ENCODE results near the gene FER. TPM values are rescaled to one million over a fixed set of nuclear protein-coding genes. Genes with fewer than 3 reads are reported as not detected.

Gene FER
- total RNA-seq, 1 experiment from 2014 or later = 18.0 TPM

DNA sequence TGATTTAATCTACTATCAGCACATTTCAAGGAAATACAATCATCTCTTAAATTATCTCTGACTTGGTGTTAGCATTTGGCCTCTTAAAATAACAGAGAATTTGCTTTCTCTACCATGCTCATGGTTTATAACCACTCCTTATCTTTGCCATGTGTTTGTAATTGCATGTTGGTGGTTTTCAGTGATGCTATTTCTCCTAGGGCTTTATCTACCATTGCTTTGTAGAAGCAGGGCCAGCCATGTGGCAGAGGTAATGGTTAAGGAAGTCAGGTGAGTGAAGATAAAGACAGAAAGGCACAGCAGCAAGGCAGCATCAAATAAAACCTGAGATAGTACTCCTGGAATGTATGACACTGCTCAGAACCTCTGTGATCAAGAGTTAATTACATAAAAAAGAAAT, 206.2 kb downstream of the FER start:
- Histone ChIP-seq H2BK20ac (ENCODE audit: low read depth, low read length, poor library complexity, severe bottlenecking) (no peak overlapping the region), H3K4me1 (ENCODE audit: insufficient read depth, low read length) (no peaks in the 10 kb centered on the region), H3K79me1 (ENCODE audit: insufficient read depth, low read depth, low read length, poor library complexity, severe bottlenecking) (no peaks in the 10 kb centered on the region), H2BK5ac (ENCODE audit: insufficient read length, low read length) (no peak overlapping the region), H3K4me2 (ENCODE audit: insufficient read depth, insufficient read length, low read length) (no peak overlapping the region), H2BK15ac (ENCODE audit: low read depth, low read length) (no peak overlapping the region), H3K27ac (ENCODE audit: insufficient read length, low read depth, low read length) (no peak overlapping the region), H2BK120ac (ENCODE audit: low read depth, low read length, poor library complexity, severe bottlenecking) (no peak overlapping the region), H3K23ac (ENCODE audit: insufficient read length, low read depth, low read length) (no peak overlapping the region), H3K14ac (ENCODE audit: insufficient read depth, low read length) (no peak overlapping the region), H4K8ac (replicated peaks; ENCODE audit: insufficient read length, low read depth, low read length) (no peak overlapping the region), H3K27me3 (ENCODE audit: insufficient read depth, low read length) (no peaks in the 10 kb centered on the region), H3K56ac (ENCODE audit: insufficient read length, low read depth, low read length) (no peak overlapping the region), H3T11ph (ENCODE audit: low read length) (no peak overlapping the region), H2BK12ac (ENCODE audit: insufficient read length, low read depth, low read length) (no peak overlapping the region), H3K18ac (ENCODE audit: insufficient read length, low read depth, low read length) (no peak overlapping the region), H4K20me1 (ENCODE audit: control insufficient read depth, insufficient read depth, insufficient read length) (no peaks in the 10 kb centered on the region), H2AK5ac (ENCODE audit: insufficient read length, low read length) (no peak overlapping the region), H3K23me2 (ENCODE audit: insufficient read length, low read depth, low read length, poor library complexity, severe bottlenecking) (no peaks in the 10 kb centered on the region), H3K9ac (ENCODE audit: extremely low read depth, insufficient read length, low read length) (no peak overlapping the region), H2AFZ (ENCODE audit: low read length) (no peak overlapping the region), H4K91ac (ENCODE audit: insufficient read length, low read depth, low read length) (no peak overlapping the region), H3K79me2 (ENCODE audit: insufficient read depth, low read length) (no peaks in the 10 kb centered on the region), H4K5ac (ENCODE audit: insufficient read length, low read depth, low read length) (no peak overlapping the region), H3K4ac (ENCODE audit: low read depth, low read length) (no peak overlapping the region), H3K9me3 (ENCODE audit: control insufficient read depth, low read depth, low read length) (no peaks in the 10 kb centered on the region)
- no peaks in the 10 kb centered on the region for H3K36me3 Mint-ChIP-seq (ENCODE audit: insufficient read depth in 1 of 3, low read depth in 3 of 3)
- H3K4me1 Mint-ChIP-seq = peaks cover 5% of the 10 kb centered on the region in 2 experiments
- TF ChIP-seq CTCF (conservative IDR thresholded peaks at IDR 0.05) = no peak
- no peaks in the 10 kb centered on the region for H3K9me3 Mint-ChIP-seq
- no peaks in the 10 kb centered on the region for H3K27me3 Mint-ChIP-seq (ENCODE audit: low read depth)
- H3K4me3 Mint-ChIP-seq = no peak overlapping the region
- H3K27ac Mint-ChIP-seq = peak overlapping the region in 1 of 3 experiments; percentile 37; a peak in 3 of 7 replicates
- DNase-seq = no peak
